Measurements from ENCODE around the gene DCDC2C.
A peak's percentile ranks its signal among the peaks of the same experiment; 100 is the strongest.

Gene DCDC2C

GRCh38 chr2:3770724-3771415 lies 67.5 kb downstream of the DCDC2C start:
- FAIRE-seq (no peak), DNase-seq (ENCODE audit: low spot score) (no peak)

- no peak for FAIRE-seq
- no peak for DNase-seq (ENCODE audit: low spot score)
Measured at GRCh38 chr2:3771576-3771975, 68.2 kb downstream of the DCDC2C start.

DNA sequence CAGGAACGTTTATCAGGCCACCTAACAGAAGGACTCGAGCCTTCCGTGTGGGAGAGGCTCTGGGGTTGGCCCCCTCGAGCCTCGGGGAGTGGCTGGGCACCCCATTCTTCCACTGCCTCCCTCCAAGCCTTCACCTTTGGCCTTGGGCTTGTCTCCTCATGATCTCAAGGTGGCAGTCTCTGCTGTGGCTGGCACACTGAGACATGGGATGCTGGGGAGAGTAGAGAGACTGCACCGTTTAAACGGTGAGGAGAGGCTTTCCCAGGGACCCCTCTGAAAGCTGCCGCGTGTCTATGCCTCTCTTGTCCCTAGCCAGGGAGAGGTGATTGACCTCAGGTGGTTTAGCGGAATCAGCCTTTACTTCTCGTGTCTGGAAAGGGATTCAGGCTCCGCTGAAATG lies 71.0 kb downstream of the DCDC2C start:
- DNase-seq (ENCODE audit: low spot score) (no peak), FAIRE-seq (no peak)

- no peak for FAIRE-seq
- no peak for DNase-seq (ENCODE audit: low spot score)
Measured at GRCh38 chr2:3776311-3776710, 72.9 kb downstream of the DCDC2C start.

GRCh38 chr2:3777966-3778365 lies 74.6 kb downstream of the DCDC2C start:
- DNase-seq (ENCODE audit: low spot score) (no peak), FAIRE-seq (no peak)

- DNase-seq (ENCODE audit: low spot score), result no peak
- FAIRE-seq, result no peak
Measured at GRCh38 chr2:3778851-3779495, 75.6 kb downstream of the DCDC2C start.

DNA sequence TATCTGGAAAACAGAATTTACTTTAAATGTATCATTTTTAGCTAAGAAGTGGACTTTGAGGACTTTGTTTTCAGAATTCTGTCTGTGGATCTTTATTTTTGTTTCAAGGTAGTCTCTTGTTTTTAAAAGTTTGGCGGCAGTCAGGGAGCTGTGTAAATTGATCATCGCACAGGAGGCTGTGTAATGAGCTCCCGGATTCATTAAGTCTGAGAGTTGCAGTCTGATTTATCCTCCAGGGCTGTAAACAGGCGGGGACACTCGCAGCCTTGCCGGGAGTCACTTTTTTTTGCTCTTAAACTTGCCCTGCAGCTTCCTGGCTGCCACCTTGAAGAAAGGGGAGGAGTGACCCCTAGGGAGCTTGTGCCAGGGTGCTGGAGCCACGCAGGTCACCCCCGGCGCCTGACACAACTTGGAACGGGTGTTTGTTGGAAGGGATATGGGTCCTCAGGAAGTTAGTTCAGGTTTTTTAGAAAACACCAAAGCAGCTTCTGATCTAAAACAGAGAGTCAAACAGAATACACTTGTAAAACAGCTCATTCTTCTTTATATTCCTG lies 76.2 kb downstream of the DCDC2C start:
- DNase-seq (ENCODE audit: low spot score), result no peak
- no peak for FAIRE-seq

- DNase-seq (ENCODE audit: low spot score) (peak; percentile 46), FAIRE-seq (no peak)
Measured at GRCh38 chr2:3780477-3781402, 77.4 kb downstream of the DCDC2C start.

DNA sequence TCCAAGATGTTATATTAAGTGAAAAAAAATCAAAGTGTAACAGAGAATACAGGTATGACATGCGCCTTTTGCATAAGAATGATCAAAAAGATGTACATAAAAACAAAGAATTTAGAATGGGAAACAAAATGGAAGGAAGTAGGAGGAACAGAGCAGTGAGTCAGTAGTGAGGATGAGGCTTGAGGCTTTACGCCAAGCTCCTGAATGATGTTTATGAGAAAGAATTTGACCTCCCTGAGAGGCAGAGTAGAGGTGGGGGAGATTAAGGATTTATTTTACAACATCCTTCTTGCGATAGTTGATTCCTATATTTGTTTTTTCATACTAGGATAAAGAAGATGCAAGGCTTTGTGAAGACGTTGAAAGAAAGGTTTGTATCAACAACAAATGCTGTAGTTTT lies 81.4 kb downstream of the DCDC2C start:
- DNase-seq (ENCODE audit: low spot score) (peak; percentile 43), FAIRE-seq (no peak)

DNA sequence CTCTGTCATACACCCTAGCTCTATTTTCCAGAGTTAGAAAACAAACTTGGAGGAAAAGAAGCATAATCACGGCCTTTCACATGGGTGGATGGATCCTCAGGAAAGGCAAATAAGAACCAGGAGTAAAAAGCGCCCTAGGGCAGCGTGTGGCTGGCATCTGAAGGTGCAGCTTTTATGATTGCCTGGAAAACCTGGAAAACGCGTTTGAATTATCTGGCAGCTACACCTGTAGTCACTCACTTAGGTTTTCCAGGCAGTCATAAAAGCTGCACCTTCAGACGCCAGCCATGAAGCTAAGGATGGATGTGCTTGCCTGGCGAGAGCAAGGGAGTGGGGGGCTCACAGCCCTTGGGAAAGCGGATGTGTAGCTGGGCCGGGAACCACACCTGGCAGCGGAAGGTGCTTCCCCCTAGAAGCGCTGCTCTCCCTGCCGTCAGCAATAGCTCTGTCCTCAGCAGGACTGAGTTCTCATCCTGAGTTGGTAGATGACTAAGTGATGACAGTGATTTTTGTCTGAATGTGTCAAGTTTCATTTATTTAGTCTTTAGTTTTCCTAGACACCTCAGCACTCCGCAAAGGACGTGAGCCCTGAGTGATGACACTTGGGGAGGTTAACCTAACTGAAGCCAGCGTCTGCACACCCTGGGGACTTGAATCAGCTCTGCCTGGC lies 82.0 kb downstream of the DCDC2C start:
- DNase-seq (ENCODE audit: low spot score) (peak; percentile 65), FAIRE-seq (no peak)

GRCh38 chr2:3785890-3786273 lies 82.5 kb downstream of the DCDC2C start:
- DNase-seq (ENCODE audit: low spot score), result no peak
- no peak for FAIRE-seq

DNA sequence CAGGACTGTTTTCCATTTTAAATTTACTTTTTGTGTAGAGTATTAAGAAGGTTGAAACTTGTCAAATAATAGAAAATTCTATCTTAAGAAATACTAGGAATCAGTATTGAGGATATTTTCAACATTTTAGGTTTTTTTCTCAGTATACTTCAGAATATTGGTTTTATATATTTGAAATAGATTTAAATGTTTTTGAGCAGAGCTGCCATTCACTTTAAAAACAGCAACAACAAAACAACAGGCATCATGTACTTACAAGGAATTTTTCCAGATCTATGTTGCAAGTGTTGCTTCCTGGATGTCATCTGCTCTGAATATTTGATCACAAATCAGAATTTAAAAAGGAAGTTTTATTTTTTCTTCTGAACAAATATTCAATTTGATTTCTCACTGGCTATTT lies 84.4 kb downstream of the DCDC2C start:
- FAIRE-seq (no peak), DNase-seq (ENCODE audit: low spot score) (no peak)

GRCh38 chr2:3789256-3789655 lies 85.9 kb downstream of the DCDC2C start:
- no peak for DNase-seq (ENCODE audit: low spot score)
- FAIRE-seq, result no peak

- no peak for DNase-seq (ENCODE audit: low spot score)
Measured at GRCh38 chr2:3793249-3793648, 89.9 kb downstream of the DCDC2C start.

DNA sequence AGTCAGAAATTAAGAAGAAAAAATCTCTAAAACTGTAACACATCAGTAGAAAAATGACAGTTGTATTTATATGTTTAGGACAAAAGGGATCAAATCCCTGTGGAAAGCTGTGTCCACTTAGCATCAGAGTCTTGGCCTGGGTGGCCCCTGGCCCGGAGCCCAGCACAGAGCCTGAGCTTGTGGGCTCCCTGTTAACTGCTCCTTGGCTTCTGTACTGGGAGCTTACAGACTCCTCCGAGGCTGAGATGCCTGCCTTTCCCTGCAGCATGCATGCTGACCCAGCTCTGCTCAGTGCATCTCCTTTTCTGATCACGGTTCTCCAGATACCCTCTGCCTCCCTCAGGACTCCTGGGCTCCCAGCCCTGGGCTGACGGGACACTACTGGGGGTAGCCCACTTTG lies 98.1 kb downstream of the DCDC2C start:
- no peak for DNase-seq (ENCODE audit: low spot score)
- FAIRE-seq, result no peak

More at GRCh38 chr2:3793249-3793648, 89.9 kb downstream of the DCDC2C start:
- no peak for FAIRE-seq

DNA sequence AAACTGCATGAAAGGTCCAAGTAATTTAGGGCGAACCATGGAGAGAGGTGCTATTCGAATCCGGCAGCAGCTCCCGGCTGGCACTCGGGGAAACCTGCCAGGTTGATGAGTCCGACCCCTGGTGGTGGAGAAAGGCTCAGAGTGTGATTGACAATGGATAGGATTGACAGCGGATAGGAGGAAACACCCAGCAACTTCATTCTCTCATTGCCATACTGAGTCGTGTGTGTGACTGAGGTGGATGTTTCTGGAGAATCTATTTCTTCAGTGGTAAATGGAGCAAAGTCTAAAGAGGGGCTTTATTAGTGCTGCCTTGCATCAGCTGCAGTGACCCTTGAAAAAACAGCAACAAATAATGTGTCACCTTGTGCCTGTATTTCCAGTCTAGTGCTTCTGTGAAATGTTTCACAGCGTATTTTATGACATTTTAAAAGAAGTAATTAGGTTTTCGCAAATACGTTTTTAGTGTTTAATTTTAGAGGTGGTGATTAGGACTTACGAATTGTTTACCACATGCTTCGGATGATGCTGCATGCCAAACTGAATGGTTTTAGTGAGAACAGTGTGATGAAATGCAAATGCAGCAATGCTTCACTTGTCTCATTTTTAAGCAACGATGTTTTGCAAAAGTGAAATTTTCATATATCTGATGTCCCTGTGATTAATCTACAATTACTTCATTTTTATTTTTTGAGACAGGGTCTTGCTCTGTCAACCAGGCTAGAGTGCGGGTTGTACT lies 102.0 kb downstream of the DCDC2C start:
- FAIRE-seq (no peak), DNase-seq (ENCODE audit: low spot score) (no peak)

GRCh38 chr2:3806168-3806567 lies 102.8 kb downstream of the DCDC2C start:
- FAIRE-seq, result no peak
- no peak for DNase-seq (ENCODE audit: low spot score)

- no peak for FAIRE-seq
Measured at GRCh38 chr2:3806730-3807129, 103.4 kb downstream of the DCDC2C start.

DNA sequence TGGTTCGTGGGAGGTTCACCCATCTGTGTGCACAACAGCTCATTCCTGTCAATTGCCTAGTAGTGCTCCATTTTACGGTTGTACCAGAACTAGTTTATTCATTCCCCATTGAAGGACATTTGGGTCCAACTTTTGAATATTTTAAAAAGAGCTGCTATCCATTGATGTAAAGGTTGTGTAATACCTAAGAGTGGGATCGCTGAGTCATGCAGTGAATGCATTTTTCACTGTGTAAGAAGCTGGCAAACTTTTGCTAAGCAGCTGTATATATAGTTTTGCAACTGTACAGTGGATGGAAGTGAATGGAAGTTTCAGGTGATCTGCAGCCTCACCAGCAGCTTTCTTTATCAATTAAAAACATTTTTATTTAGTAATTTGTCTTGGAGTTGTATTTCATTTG lies 104.5 kb downstream of the DCDC2C start:
- FAIRE-seq (no peak), DNase-seq (ENCODE audit: low spot score) (no peak)

More at GRCh38 chr2:3806730-3807129, 103.4 kb downstream of the DCDC2C start:
- no peak for DNase-seq (ENCODE audit: low spot score)

DNA sequence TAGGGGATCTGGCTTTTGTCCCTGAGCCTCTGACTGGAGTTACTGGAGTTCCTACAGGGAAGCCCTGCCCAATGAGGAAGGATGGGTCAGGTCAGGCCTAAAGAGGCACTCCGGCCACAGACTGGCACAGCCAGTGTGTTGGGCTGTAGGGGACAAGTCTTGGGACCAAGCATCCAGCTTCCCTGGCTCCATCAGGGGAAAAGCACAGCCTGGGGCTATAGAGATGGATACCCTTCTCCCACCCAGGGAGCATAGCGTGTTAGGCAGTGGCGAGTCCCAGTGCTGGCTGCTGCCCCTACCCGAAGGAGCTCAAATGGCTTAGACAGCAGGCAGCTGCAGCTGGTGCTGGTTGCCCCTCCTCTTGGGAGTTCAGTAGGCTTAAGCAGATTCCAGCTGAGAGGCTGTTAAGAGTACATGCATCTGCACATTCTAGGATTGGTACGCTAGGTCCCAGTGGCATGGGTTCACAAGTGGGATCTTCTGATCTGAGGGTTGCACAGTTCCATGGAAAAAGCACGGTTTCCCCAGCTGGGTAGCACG lies 111.4 kb downstream of the DCDC2C start:
- DNase-seq (ENCODE audit: low spot score) (no peak), FAIRE-seq (no peak)
